Measurements from ENCODE around the gene LY6G5B. TPM values are rescaled to one million over a fixed set of nuclear protein-coding genes. Genes with fewer than 3 reads are reported as not detected.

The LY6G5B gene
- total RNA-seq, 1 experiment from 2014 or later = 14.4 TPM

DNA sequence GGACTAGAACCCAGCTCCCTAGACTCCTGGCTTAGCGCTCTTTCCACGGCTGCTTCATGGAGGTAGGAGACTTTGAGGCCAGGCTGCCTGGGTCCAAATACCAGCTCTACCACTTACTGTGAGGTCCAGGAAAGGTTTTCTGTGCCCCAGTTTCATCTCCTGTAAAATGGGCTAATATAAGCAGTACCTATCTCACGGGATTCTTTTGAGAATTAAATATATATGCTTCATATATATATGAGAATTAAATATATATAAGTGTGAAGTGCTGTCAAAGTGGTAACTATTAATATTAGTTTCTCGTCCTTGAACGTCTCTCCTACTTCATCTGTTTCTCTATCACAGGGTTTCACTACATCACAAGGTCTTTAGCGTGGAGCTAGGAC lies 21.3 kb downstream of the LY6G5B start:
- H3K27ac Mint-ChIP-seq (ENCODE audit: low read depth, unreplicated experiment) = no peak overlapping the region
- POLR2A ChIA-PET = interaction anchor here (0.5 to 3.4 kb wide), 5 partner anchors 11 to 1009 kb away, joined by 4 to 19 read pairs (median 5); partner anchors contain the start of gene ABHD16A
- CTCF ChIA-PET = interaction anchor here (0.5 to 2.2 kb wide), 8 partner anchors 10 to 1917 kb away, joined by 3 to 9 read pairs (median 3); partner anchors contain the start of genes ABHD16A and LY6G5C
- H3K27me3 Mint-ChIP-seq (ENCODE audit: insufficient read depth, unreplicated experiment) = no peaks in the 10 kb centered on the region
- peaks cover 6% of the 10 kb centered on the region for H3K4me1 Mint-ChIP-seq (ENCODE audit: insufficient read depth, unreplicated experiment)
- no TSS peak for BruUV-seq (replicated peaks)
- TF ChIP-seq, protein P1, sequence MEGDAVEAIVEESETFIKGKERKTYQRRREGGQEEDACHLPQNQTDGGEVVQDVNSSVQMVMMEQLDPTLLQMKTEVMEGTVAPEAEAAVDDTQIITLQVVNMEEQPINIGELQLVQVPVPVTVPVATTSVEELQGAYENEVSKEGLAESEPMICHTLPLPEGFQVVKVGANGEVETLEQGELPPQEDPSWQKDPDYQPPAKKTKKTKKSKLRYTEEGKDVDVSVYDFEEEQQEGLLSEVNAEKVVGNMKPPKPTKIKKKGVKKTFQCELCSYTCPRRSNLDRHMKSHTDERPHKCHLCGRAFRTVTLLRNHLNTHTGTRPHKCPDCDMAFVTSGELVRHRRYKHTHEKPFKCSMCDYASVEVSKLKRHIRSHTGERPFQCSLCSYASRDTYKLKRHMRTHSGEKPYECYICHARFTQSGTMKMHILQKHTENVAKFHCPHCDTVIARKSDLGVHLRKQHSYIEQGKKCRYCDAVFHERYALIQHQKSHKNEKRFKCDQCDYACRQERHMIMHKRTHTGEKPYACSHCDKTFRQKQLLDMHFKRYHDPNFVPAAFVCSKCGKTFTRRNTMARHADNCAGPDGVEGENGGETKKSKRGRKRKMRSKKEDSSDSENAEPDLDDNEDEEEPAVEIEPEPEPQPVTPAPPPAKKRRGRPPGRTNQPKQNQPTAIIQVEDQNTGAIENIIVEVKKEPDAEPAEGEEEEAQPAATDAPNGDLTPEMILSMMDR (IDR thresholded peaks at IDR 0.05; ENCODE audit: unreplicated experiment) = no peak
- peaks cover 57% of the 10 kb centered on the region for H3K36me3 Mint-ChIP-seq (ENCODE audit: insufficient read depth, unreplicated experiment)
- intact Hi-C loops (cut with micrococcal nuclease) = no loop called here
- no peak for DNase-seq (ENCODE audit: unreplicated experiment)
- H3K4me3 Mint-ChIP-seq (ENCODE audit: unreplicated experiment) = no peak overlapping the region
- H3K9me3 Mint-ChIP-seq (ENCODE audit: unreplicated experiment) = no peaks in the 10 kb centered on the region

DNA sequence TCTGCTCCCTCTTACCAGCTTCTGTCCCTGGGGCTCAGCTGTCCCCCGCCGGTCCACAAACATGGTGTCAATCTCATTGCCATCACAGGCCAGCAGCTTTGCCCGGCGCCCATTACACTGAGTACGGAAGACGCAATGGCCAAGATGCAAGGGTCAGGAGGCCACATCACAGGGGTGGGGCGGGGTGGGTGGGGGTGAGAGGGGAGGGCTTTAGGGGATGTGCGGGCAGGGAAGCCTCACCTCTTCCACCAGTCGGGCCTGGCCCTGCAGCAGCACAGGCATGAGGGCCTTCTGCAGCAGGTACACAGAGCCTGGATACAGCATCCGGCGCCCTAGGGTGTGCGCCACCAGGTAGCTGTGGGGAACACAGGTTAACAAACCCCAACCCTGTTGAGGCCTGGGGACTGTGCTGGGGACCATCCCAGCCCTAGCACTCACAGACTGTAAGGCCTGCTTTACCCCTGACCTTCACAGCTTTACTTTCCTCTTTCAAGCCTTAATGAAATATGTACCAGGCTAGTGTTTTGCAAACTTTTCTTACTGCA lies 21.9 kb downstream of the LY6G5B start:
- DNase-seq (ENCODE audit: unreplicated experiment) = no peak
- Mint-ChIP-seq H3K4me1 (ENCODE audit: insufficient read depth, unreplicated experiment) (peaks cover 6% of the 10 kb centered on the region), H3K27ac (ENCODE audit: low read depth, unreplicated experiment) (no peak overlapping the region), H3K36me3 (ENCODE audit: insufficient read depth, unreplicated experiment) (peaks cover 61% of the 10 kb centered on the region), H3K9me3 (ENCODE audit: unreplicated experiment) (no peaks in the 10 kb centered on the region), H3K4me3 (ENCODE audit: unreplicated experiment) (no peak overlapping the region), H3K27me3 (ENCODE audit: insufficient read depth, unreplicated experiment) (no peaks in the 10 kb centered on the region)
- CTCF ChIA-PET = interaction anchor here (0.6 to 1.1 kb wide), 2 partner anchors 50 to 78 kb away, joined by 3 to 4 read pairs; no protein-coding TSS in a partner anchor
- intact Hi-C loops (cut with micrococcal nuclease) = no loop called here
- POLR2A ChIA-PET = interaction anchor here (0.5 to 3.4 kb wide), 3 partner anchors 11 to 216 kb away, joined by 4 to 19 read pairs (median 5); partner anchors contain the start of gene ABHD16A
- TF ChIP-seq, protein P1 (IDR thresholded peaks at IDR 0.05; ENCODE audit: unreplicated experiment) = no peak
- BruUV-seq (replicated peaks) = no TSS peak

DNA sequence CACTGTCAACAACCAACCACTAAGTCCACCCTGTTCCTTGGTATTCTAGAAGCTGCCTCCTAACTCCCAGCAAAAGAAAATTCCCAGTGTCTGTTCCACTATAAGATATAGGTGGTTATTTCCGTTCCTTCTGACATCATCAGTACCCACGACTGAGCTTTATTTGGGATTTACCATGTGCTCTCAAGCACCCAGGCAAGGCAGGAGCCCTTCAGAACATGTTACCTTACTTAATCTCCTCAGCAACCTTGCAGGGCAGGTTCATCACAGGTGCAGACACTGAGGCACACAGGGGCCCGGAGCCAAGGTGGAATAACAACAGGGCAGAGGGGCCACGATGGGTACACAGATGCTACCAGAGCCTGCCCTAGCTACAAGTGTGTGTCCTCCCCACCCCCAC lies 22.6 kb downstream of the LY6G5B start:
- ChIA-PET CTCF (interaction anchor here (0.7 to 1.1 kb wide), 3 partner anchors 49 to 1252 kb away, joined by 3 to 4 read pairs (median 3); no protein-coding TSS in a partner anchor), POLR2A (interaction anchor here (3.4 kb wide), 1 partner anchor 10 kb away, joined by 19 read pairs; the partner anchor contains the start of gene ABHD16A)
- no peaks in the 10 kb centered on the region for H3K27me3 Mint-ChIP-seq (ENCODE audit: insufficient read depth, unreplicated experiment)
- H3K4me3 Mint-ChIP-seq (ENCODE audit: unreplicated experiment) = no peak overlapping the region
- no peaks in the 10 kb centered on the region for H3K9me3 Mint-ChIP-seq (ENCODE audit: unreplicated experiment)
- TF ChIP-seq, protein P1 (IDR thresholded peaks at IDR 0.05; ENCODE audit: unreplicated experiment) = no peak
- peaks cover 6% of the 10 kb centered on the region for H3K4me1 Mint-ChIP-seq (ENCODE audit: insufficient read depth, unreplicated experiment)
- H3K27ac Mint-ChIP-seq (ENCODE audit: low read depth, unreplicated experiment) = no peak overlapping the region
- intact Hi-C loops (cut with micrococcal nuclease) = no loop called here
- H3K36me3 Mint-ChIP-seq (ENCODE audit: insufficient read depth, unreplicated experiment) = peaks cover 65% of the 10 kb centered on the region
- no TSS peak for BruUV-seq (replicated peaks)
- no peak for DNase-seq (ENCODE audit: unreplicated experiment)

DNA sequence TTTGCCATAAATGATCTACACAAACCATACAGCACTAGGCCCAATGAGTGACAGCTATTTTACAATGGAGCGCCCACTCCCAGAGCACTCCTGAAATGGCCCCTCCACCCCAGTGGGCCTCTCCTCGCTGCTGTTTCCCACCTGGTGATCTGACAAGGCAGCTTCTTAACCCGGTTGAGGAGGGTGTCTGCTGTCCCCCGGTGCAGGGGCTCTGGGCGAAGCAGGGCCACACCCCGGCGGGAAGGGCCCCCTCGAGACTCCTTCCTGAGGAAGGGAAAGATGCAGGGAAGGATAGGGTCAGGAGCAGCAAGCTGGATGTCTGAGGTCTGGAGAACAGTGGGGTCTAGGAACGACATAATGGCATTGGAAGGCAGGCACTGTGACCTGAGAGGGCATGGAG lies 23.1 kb downstream of the LY6G5B start:
- Mint-ChIP-seq H3K36me3 (ENCODE audit: insufficient read depth, unreplicated experiment) (peaks cover 61% of the 10 kb centered on the region), H3K9me3 (ENCODE audit: unreplicated experiment) (no peaks in the 10 kb centered on the region), H3K4me3 (ENCODE audit: unreplicated experiment) (no peak overlapping the region), H3K27ac (ENCODE audit: low read depth, unreplicated experiment) (no peak overlapping the region), H3K4me1 (ENCODE audit: insufficient read depth, unreplicated experiment) (peaks cover 6% of the 10 kb centered on the region), H3K27me3 (ENCODE audit: insufficient read depth, unreplicated experiment) (no peaks in the 10 kb centered on the region)
- BruUV-seq (replicated peaks) = no TSS peak
- TF ChIP-seq, protein P1 (IDR thresholded peaks at IDR 0.05; ENCODE audit: unreplicated experiment) = no peak
- ChIA-PET POLR2A (interaction anchor here (1.1 to 3.4 kb wide), 2 partner anchors 9 to 19 kb away, joined by 3 to 19 read pairs; partner anchors contain the start of gene ABHD16A), CTCF (interaction anchor here (0.7 kb wide), 2 partner anchors 166 to 1251 kb away, joined by 3 read pairs; no protein-coding TSS in a partner anchor)
- no peak for DNase-seq (ENCODE audit: unreplicated experiment)
- intact Hi-C loops (cut with micrococcal nuclease) = no loop called here
